Cardiac muscle cell (in vitro differentiated cells and primary cell): ENCODE data around the gene GJA1. TPM values are rescaled to one million over a fixed set of nuclear protein-coding genes. Genes with fewer than 3 reads are reported as not detected.
"Not testable (repeated sequence)": the region's sequence is repeated elsewhere in the genome, so short reads cannot be mapped to it uniquely, and the experiment has no call there.

Source experiments
- DNase-seq, 2 donors: peaks; one replicate each; pipeline versions ENCODE4 v3.0.0 to v3.0.0-alpha.2; 2010 to 2017; ENCODE audit warnings: low read depth in 1 of 2, low spot score in 1 of 2
- H3K27ac ChIP-seq: fragments of 200-600 bp; sonication (generic); 2 replicates; pipeline ENCODE4 v1.5.1; 2016
- H3K27me3 ChIP-seq: fragments of 200-600 bp; sonication (generic); 2 replicates; pipeline ENCODE4 v1.6.0; 2016; ENCODE audit warnings: control low read depth
- H3K36me3 ChIP-seq: fragments of 200-600 bp; sonication (generic); 2 replicates; pipeline ENCODE4 v1.5.1; 2016; ENCODE audit warnings: control low read depth
- H3K4me1 ChIP-seq: fragments of 200-600 bp; sonication (generic); 2 replicates; pipeline ENCODE4 v1.8.1; 2017; ENCODE audit warnings: low read depth, mild to moderate bottlenecking, mixed run types
- H3K4me3 ChIP-seq: fragments of 200-600 bp; sonication (generic); 2 replicates; pipeline ENCODE4 v1.5.1; 2016; ENCODE audit warnings: mild to moderate bottlenecking
- H3K9me3 ChIP-seq: fragments of 200-600 bp; sonication (generic); 2 replicates; pipeline ENCODE4 v1.5.1; 2017; ENCODE audit warnings: low read depth, mild to moderate bottlenecking, control low read depth
- CTCF ChIP-seq: IDR thresholded peaks from 2 replicates; pipeline ENCODE4 v1.5.1; 2012; ENCODE audit warnings: low read depth, mild to moderate bottlenecking, low read length
- polyA plus RNA-seq: library from polyadenylated mRNA; unstranded; fragments of >200 nt; fragmentation: Nextera tagmentation; extraction: Ambion mirVana; gene quantifications from 2 replicates; pipeline ENCODE4 v1.2.1, GENCODE V29; 2016
- total RNA-seq: library from RNA; depleted of rRNA; stranded (reverse); fragments of >200 nt; gene quantifications from 2 replicates; pipeline ENCODE4 v1.2.3, GENCODE V29; 2016

Gene GJA1
- total RNA-seq: 6.5 and 6.8 TPM in 2 replicates
- polyA plus RNA-seq: 2.6 and 3.3 TPM in 2 replicates

GRCh38 chr6:121435444-121436069, at the start of gene GJA1:
Gene GJA1 (plus strand): TSS chr6:121435646. CDS start chr6:121446848, 11,202 bp downstream.
- Histone ChIP-seq H3K9me3 (no peaks in the 10 kb centered on the region), H3K4me1 (no peaks in the 10 kb centered on the region), H3K27ac (peak within 1 kb of the TSS; percentile 3), H3K4me3 (peak within 1 kb of the TSS; percentile 80), H3K36me3 (no peaks in the 10 kb centered on the region), H3K27me3 (no peaks in the 10 kb centered on the region)
- no peak for TF ChIP-seq CTCF
- DNase-seq: peak; percentile 73 to 85

GRCh38 chr6:121386551-121386950, 48.9 kb upstream of the GJA1 start:
- H3K4me3 ChIP-seq, H3K4me1 ChIP-seq, H3K9me3 ChIP-seq, H3K36me3 ChIP-seq, H3K27me3 ChIP-seq, H3K27ac ChIP-seq, DNase-seq: not testable (repeated sequence)

GRCh38 chr6:121389419-121389818, 46.0 kb upstream of the GJA1 start:
- Histone ChIP-seq H3K27ac (no peak overlapping the region), H3K4me3 (no peak overlapping the region), H3K4me1 (no peaks in the 10 kb centered on the region), H3K36me3 (no peaks in the 10 kb centered on the region), H3K9me3 (no peaks in the 10 kb centered on the region), H3K27me3 (no peaks in the 10 kb centered on the region)
- no peak for DNase-seq
- TF ChIP-seq CTCF: no peak

GRCh38 chr6:121393731-121394505, 41.5 kb upstream of the GJA1 start:
- no peaks in the 10 kb centered on the region for H3K36me3 ChIP-seq
- H3K9me3 ChIP-seq: no peaks in the 10 kb centered on the region
- no peak overlapping the region for H3K27ac ChIP-seq
- no peak for DNase-seq
- no peaks in the 10 kb centered on the region for H3K4me1 ChIP-seq
- no peak overlapping the region for H3K4me3 ChIP-seq
- no peaks in the 10 kb centered on the region for H3K27me3 ChIP-seq
- no peak for TF ChIP-seq CTCF

- TF ChIP-seq CTCF: no peak
- H3K36me3 ChIP-seq: no peaks in the 10 kb centered on the region
- H3K27ac ChIP-seq: no peak overlapping the region
- H3K9me3 ChIP-seq: no peaks in the 10 kb centered on the region
- no peaks in the 10 kb centered on the region for H3K27me3 ChIP-seq
- H3K4me1 ChIP-seq: no peaks in the 10 kb centered on the region
- H3K4me3 ChIP-seq: no peak overlapping the region
- no peak for DNase-seq
Measured at GRCh38 chr6:121395736-121396135, 39.7 kb upstream of the GJA1 start.

- not testable (repeated sequence) for H3K9me3 ChIP-seq, H3K27me3 ChIP-seq, H3K4me1 ChIP-seq, H3K36me3 ChIP-seq, H3K27ac ChIP-seq, DNase-seq, H3K4me3 ChIP-seq
Measured at GRCh38 chr6:121397188-121397587, 38.3 kb upstream of the GJA1 start.
